Measurements from ENCODE around the gene RPL5. TPM values are rescaled to one million over a fixed set of nuclear protein-coding genes. Genes with fewer than 3 reads are reported as not detected.

Gene RPL5
- total and polyA plus RNA-seq, 9 of the 15 experiments (the other 6 are each of a cell fraction or from before 2014, with no cell fraction given) = 1,467 to 4,252 (median 2,454) TPM

GRCh38 chr1:92786111-92786901, 45.5 kb upstream of the RPL5 start (continued):
- no peak for TF ChIP-seq ZBTB34 (CRISPR knock-in tag; IDR thresholded peaks at IDR 0.05)
- peak; percentile 31; the same call in 1 of the 2 replicates for TF ChIP-seq TAL1 (IDR thresholded peaks at IDR 0.05)
- TF ChIP-seq HNRNPLL (IDR thresholded peaks at IDR 0.05; ENCODE audit: low read depth, low read length, poor library complexity, severe bottlenecking) = no peak
- TF ChIP-seq SIN3B (IDR thresholded peaks at IDR 0.05; ENCODE audit: low read depth) = no peak
- 0 out of 2 replicates have a peak, but pooled peaks have one; percentile 40 for TF ChIP-seq TEAD4 (IDR thresholded peaks at IDR 0.05; ENCODE audit: low read length)
- TF ChIP-seq TEAD4 (CRISPR knock-in tag; IDR thresholded peaks at IDR 0.05; ENCODE audit: borderline replicate concordance) = no peak
- peak; percentile 49 for TF ChIP-seq TCF3 (CRISPR knock-in tag; IDR thresholded peaks at IDR 0.05)
- peak; percentile 34; the same call in 1 of the 2 replicates for TF ChIP-seq ATF7 (IDR thresholded peaks at IDR 0.05)
- 0 out of 2 replicates have a peak, but pooled peaks have one; percentile 19 for TF ChIP-seq DNMT1 (IDR thresholded peaks at IDR 0.05)
- TF ChIP-seq MAFG (tag; conservative IDR thresholded peaks at IDR 0.05) = peak; percentile 78
- peak; percentile 52; the same call in 1 of the 2 replicates for TF ChIP-seq CBFA2T3 (IDR thresholded peaks at IDR 0.05)
- TF ChIP-seq WHSC1 (IDR thresholded peaks at IDR 0.05; ENCODE audit: low read length) = no peak
- TF ChIP-seq ZNF41 (CRISPR knock-in tag; conservative IDR thresholded peaks at IDR 0.05) = no peak
- TF ChIP-seq ZNF316 (IDR thresholded peaks at IDR 0.05) = peak; percentile 91
- no peak for TF ChIP-seq NR0B1 (IDR thresholded peaks at IDR 0.05; ENCODE audit: partially characterized antibody)
- no peak for TF ChIP-seq CEBPG (CRISPR knock-in tag; IDR thresholded peaks at IDR 0.05)
- TF ChIP-seq CEBPG (tag; conservative IDR thresholded peaks at IDR 0.05 in 1 of 2, IDR thresholded peaks at IDR 0.05 in 1 of 2) = no peak
- 0 out of 4 replicates have a peak, but pooled peaks of 1 of the 2 experiments have one; percentile 35 for TF ChIP-seq HDAC1 (IDR thresholded peaks at IDR 0.05)
- TF ChIP-seq ZBTB43 (CRISPR knock-in tag; IDR thresholded peaks at IDR 0.05) = no peak
- TF ChIP-seq RBM34 (IDR thresholded peaks at IDR 0.05; ENCODE audit: borderline replicate concordance, insufficient read depth, low read length) = no peak
- TF ChIP-seq CBFA2T2 (conservative IDR thresholded peaks at IDR 0.05) = peak; percentile 31
- TF ChIP-seq BDP1 (IDR thresholded peaks at IDR 0.05; ENCODE audit: insufficient read depth, insufficient read length) = no peak
- TF ChIP-seq CEBPB (tag; IDR thresholded peaks at IDR 0.05) = 0 out of 2 replicates have a peak, but pooled peaks have one; percentile 24

Data from K562 (cell line).